Parathyroid adenoma (tissue), 2 donors: ENCODE measurements around the gene EIF4E3.

ENCODE experiments used
- H2AFZ ChIP-seq: fragments of 300-600 bp; sonication (generic); one replicate; pipeline ENCODE4 v1.7.0; 2017; ENCODE audit warnings: antibody characterized with exemption, mild to moderate bottlenecking
- H3K27ac ChIP-seq: fragments of 300-600 bp; sonication (generic); one replicate; pipeline ENCODE4 v1.7.0; 2017
- H3K27me3 ChIP-seq: fragments of 300-600 bp; sonication (generic); one replicate; pipeline ENCODE4 v1.7.0; 2017; ENCODE audit warnings: low read length; ENCODE audit not compliant: control insufficient read depth, insufficient read depth
- H3K36me3 ChIP-seq: fragments of 300-600 bp; sonication (generic); one replicate; pipeline ENCODE4 v1.7.0; 2017; ENCODE audit warnings: low read length; ENCODE audit not compliant: control insufficient read depth, insufficient read depth
- H3K4me1 ChIP-seq: fragments of 300-600 bp; sonication (generic); one replicate; pipeline ENCODE4 v1.7.0; 2017; ENCODE audit warnings: control low read depth
- H3K4me2 ChIP-seq: fragments of 300-600 bp; sonication (generic); one replicate; pipeline ENCODE4 v1.7.0; 2017; ENCODE audit warnings: low read length
- H3K4me3 ChIP-seq: fragments of 300-600 bp; sonication (generic); one replicate; pipeline ENCODE4 v1.7.0; 2017; ENCODE audit warnings: low read depth, low read length
- H3K79me2 ChIP-seq: fragments of 300-600 bp; sonication (generic); one replicate; pipeline ENCODE4 v1.7.0; 2017; ENCODE audit warnings: control low read depth
- H3K9ac ChIP-seq: fragments of 300-600 bp; sonication (generic); one replicate; pipeline ENCODE4 v1.7.0; 2017; ENCODE audit warnings: mild to moderate bottlenecking
- H3K9me3 ChIP-seq: fragments of 300-600 bp; sonication (generic); one replicate; pipeline ENCODE4 v1.7.0; 2017; ENCODE audit warnings: low read length; ENCODE audit not compliant: control insufficient read depth
- TF ChIP-seq, protein P1 (sequence below): fragments of 300-600 bp; sonication (generic); IDR thresholded peaks from one replicate; pipeline ENCODE4 v1.7.0; 2017; ENCODE audit warnings: antibody characterized with exemption, mild to moderate bottlenecking
- donor health status: primary hyperparathyroidism.

The EIF4E3 gene

DNA sequence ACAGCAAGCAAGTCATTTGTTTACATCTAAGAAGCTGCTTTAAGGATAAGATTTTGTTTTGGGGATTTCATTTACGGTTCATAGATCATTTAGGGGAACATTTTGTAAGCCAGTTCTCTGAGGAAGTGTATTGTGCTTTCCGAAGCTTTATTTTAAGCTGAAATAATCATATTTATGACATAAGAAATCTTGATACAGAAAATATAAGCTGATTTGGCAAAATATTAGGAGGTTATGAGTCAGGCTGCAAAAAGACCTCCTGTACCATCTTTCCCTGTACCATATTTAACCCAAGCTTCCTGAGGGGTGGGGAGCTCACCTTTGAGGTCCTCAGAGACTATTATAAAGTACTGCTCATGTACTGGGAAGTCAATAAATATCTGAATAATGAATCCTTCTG is 8.1 kb upstream of the EIF4E3 start:
- no peak overlapping the region for H3K4me2 ChIP-seq
- peaks cover 19% of the 10 kb centered on the region for H3K4me1 ChIP-seq
- TF ChIP-seq, protein P1, sequence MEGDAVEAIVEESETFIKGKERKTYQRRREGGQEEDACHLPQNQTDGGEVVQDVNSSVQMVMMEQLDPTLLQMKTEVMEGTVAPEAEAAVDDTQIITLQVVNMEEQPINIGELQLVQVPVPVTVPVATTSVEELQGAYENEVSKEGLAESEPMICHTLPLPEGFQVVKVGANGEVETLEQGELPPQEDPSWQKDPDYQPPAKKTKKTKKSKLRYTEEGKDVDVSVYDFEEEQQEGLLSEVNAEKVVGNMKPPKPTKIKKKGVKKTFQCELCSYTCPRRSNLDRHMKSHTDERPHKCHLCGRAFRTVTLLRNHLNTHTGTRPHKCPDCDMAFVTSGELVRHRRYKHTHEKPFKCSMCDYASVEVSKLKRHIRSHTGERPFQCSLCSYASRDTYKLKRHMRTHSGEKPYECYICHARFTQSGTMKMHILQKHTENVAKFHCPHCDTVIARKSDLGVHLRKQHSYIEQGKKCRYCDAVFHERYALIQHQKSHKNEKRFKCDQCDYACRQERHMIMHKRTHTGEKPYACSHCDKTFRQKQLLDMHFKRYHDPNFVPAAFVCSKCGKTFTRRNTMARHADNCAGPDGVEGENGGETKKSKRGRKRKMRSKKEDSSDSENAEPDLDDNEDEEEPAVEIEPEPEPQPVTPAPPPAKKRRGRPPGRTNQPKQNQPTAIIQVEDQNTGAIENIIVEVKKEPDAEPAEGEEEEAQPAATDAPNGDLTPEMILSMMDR: no peak
- H3K9me3 ChIP-seq: no peaks in the 10 kb centered on the region
- H3K27ac ChIP-seq: peak overlapping the region; percentile 80
- H3K27me3 ChIP-seq: no peaks in the 10 kb centered on the region
- peak overlapping the region; percentile 36 for H2AFZ ChIP-seq
- peaks cover 8% of the 10 kb centered on the region for H3K79me2 ChIP-seq
- no peak overlapping the region for H3K4me3 ChIP-seq
- H3K9ac ChIP-seq: no peak overlapping the region
- no peaks in the 10 kb centered on the region for H3K36me3 ChIP-seq

DNA sequence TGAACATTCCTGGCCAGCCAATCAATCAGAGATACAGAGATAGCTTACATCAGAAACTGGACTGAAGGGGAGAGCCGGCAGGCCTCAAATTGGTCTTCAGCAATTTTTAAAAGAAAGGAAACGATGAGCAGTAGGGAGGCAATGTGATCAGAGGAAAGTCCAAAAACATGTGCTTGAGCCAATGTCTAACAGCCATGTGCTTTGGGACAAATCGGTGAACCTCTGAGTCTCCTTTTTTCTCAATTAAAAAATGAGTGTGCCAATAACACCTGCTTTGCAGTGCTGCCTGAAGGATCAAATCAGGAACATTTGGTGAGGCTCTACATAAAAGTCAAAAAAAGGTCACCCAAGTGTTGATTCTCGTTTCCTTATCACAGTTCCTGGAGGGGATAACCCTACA is 7.4 kb upstream of the EIF4E3 start:
- TF ChIP-seq, protein P1: no peak
- H3K27me3 ChIP-seq: no peaks in the 10 kb centered on the region

GRCh38 chr3:71728632-71729342 is 3.6 kb upstream of the EIF4E3 start:
- TF ChIP-seq, protein P1: no peak
- H3K79me2 ChIP-seq: peaks cover 10% of the 10 kb centered on the region

More for the DNA sequence above, 7.4 kb upstream of the EIF4E3 start:
- no peak overlapping the region for H3K4me2 ChIP-seq
- peaks cover 19% of the 10 kb centered on the region for H3K4me1 ChIP-seq
- peak overlapping the region; percentile 80 for H3K27ac ChIP-seq
- H3K9me3 ChIP-seq: no peaks in the 10 kb centered on the region
- no peaks in the 10 kb centered on the region for H3K36me3 ChIP-seq
- peaks cover 10% of the 10 kb centered on the region for H3K79me2 ChIP-seq
- H3K4me3 ChIP-seq: no peak overlapping the region
- H3K9ac ChIP-seq: no peak overlapping the region
- H2AFZ ChIP-seq: peak overlapping the region; percentile 36

DNA sequence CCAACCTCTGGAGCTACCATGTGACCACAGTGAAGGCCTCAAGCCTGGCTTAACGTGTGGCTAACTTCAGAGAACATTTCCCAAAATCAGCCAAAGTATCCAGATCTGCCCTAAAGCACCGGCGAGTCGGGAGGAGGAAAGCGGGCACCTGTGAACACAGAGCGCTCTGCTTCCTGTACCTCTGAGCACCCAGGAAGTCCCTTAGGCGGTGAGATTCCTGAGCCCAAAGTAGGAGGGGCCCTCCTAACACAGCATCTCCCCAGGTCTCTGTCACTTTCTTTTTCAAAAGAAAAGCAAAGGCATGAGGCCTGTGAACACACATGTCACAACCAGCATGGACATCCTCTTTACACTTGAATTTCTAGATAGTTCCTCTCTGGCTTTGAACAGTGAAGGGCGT is 944 bp upstream of the EIF4E3 start:
- H3K79me2 ChIP-seq: peaks cover 26% of the 10 kb centered on the region
- no peak overlapping the region for H3K9ac ChIP-seq
- peaks cover 21% of the 10 kb centered on the region for H3K4me1 ChIP-seq
- H2AFZ ChIP-seq: peak overlapping the region; percentile 94
- H3K27ac ChIP-seq: no peak overlapping the region
- peak overlapping the region; percentile 74 for H3K4me2 ChIP-seq
- no peak overlapping the region for H3K4me3 ChIP-seq
- H3K36me3 ChIP-seq: no peaks in the 10 kb centered on the region
- H3K9me3 ChIP-seq: no peaks in the 10 kb centered on the region
- TF ChIP-seq, protein P1: no peak
- no peaks in the 10 kb centered on the region for H3K27me3 ChIP-seq

More at GRCh38 chr3:71728632-71729342, 3.6 kb upstream of the EIF4E3 start:
- H2AFZ ChIP-seq: no peak overlapping the region
- no peak overlapping the region for H3K9ac ChIP-seq
- no peak overlapping the region for H3K4me2 ChIP-seq
- H3K9me3 ChIP-seq: no peaks in the 10 kb centered on the region
- H3K4me3 ChIP-seq: no peak overlapping the region
- H3K4me1 ChIP-seq: peaks cover 24% of the 10 kb centered on the region
- H3K27me3 ChIP-seq: no peaks in the 10 kb centered on the region
- no peak overlapping the region for H3K27ac ChIP-seq
- H3K36me3 ChIP-seq: no peaks in the 10 kb centered on the region
